Stimulated activated CD4-positive, alpha-beta T cell treated with anti-CD3 and anti-CD28 coated beads, Interleukin-2, amount 100 ng/mL, for 48 hours (primary cell): ENCODE results near the gene RHEBL1.

Source experiments
- DNase-seq, 2 donors: peaks; one replicate each; pipeline ENCODE4 v3.0.0-alpha.2; 2020

RHEBL1 gene

GRCh38 chr12:49034286-49034622 lies 35.5 kb downstream of the RHEBL1 start:
- no peak for DNase-seq

GRCh38 chr12:49033611-49034285 lies 36.0 kb downstream of the RHEBL1 start:
- no peak for DNase-seq

- DNase-seq: no peak
These were observed 36.9 kb downstream of the RHEBL1 start for GRCh38 chr12:49032679-49033447.

- no peak for DNase-seq
These were observed 37.5 kb downstream of the RHEBL1 start for GRCh38 chr12:49032276-49032675.

DNA sequence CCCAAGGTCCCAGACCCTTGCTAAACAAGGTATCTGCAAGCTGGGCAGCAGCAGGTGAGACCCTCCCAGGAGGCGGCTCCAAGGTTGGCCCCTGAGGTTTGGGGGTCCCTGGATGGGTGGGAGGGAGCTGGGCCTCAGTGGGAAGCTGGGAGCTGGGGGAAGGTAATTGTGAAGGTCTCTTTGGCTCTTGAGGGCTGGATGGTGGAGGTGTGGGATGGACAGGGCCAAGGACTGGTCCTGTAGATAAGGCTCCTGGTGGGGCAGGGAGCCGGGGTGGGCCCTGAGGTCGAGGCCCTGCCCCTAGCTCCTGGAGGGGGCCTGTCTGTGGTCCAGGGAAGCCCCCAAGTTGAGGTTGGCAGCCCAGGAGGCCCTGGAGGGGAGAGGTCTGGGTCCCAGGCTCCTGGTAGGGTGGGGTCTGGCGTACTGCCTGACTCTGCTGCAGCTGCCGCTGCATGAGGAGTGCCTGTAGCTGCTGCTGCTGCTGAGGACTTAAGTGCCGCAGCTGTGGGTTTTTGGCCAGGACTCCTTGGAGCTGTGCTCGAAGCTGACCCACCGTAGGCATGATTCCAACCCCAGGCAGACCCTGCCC lies 38.1 kb downstream of the RHEBL1 start:
- DNase-seq: no peak

GRCh38 chr12:49030714-49031572 lies 38.8 kb downstream of the RHEBL1 start:
- no peak for DNase-seq

- no peak for DNase-seq
These were observed 39.7 kb downstream of the RHEBL1 start for GRCh38 chr12:49030119-49030518.

DNA sequence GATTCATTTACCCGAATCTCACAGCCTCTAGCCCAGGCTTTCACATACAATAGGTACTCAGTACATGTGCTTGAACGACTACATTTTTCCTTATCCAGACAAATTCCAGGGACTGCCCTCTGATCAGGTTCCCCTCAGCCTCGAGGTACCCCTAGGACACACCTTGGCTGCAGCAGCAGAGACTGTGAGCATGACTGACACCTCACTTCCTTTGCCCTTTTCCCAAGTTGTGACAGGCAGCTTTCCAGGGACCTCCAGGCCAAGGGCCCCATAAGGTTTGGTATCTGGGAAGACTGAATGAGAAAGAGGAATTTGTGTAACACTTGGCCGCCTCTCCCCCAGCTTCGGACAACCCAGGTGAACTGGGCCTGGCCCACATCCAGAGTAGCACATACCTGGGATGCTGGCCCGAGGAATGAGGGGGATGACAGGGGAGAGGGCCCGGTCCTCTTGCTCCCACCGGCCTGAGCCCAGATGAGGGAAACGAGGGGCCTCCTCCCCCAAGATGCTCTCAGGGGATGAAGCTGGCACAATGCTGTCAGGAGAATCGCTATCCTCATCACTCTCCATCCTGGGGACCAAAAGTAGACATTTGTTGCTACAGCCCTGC lies 41.0 kb downstream of the RHEBL1 start:
- no peak for DNase-seq

- no peak for DNase-seq
These were observed 41.8 kb downstream of the RHEBL1 start for GRCh38 chr12:49027846-49028555.

GRCh38 chr12:49026678-49027480 lies 42.9 kb downstream of the RHEBL1 start:
- DNase-seq: no peak

DNA sequence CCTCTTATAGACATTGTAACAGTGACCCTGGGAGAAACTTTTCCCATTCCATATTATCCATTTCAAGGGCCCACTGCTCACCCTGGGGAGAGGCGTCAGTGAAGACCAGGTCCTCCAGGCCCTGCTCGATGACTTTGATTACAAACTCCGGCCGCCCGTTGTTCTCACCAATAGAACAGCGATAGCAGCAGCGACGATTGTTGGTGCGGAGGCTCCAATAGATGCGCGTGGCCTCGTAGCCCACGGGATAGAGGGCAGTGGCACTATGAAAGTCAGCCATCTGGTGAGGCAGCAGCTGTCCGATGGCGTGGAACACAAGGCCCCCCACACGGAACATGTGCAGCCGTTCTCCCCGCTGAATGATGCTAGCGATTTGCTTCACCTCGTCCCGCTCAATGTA lies 43.7 kb downstream of the RHEBL1 start:
- DNase-seq: no peak

GRCh38 chr12:49025463-49025862 lies 44.3 kb downstream of the RHEBL1 start:
- DNase-seq: no peak

GRCh38 chr12:49024543-49024942 lies 45.2 kb downstream of the RHEBL1 start:
- no peak for DNase-seq

DNA sequence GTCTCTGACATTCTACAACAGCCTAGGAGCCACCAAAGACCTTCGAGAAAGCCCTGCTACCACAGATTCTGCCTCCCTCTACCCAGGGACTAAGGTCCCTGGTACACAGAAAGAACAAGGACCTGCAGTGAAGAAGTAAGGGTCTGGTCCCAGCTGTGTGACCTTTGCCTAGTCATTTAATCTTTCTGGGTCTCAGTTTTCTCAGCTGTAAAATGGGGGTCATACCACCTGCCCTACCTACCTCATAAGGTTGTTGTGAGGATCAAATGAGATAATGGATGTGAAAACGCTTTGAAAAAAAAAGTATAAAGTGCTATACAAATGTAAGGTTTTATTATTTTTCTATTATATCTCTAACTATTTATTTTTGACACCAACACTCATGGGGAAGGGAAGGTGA lies 46.0 kb downstream of the RHEBL1 start:
- DNase-seq: no peak

- DNase-seq: no peak
These were observed 47.1 kb downstream of the RHEBL1 start for GRCh38 chr12:49022558-49023178.

GRCh38 chr12:49021292-49021915 lies 48.4 kb downstream of the RHEBL1 start:
- no peak for DNase-seq

- DNase-seq: no peak
These were observed 49.3 kb downstream of the RHEBL1 start for GRCh38 chr12:49020441-49020840.

DNA sequence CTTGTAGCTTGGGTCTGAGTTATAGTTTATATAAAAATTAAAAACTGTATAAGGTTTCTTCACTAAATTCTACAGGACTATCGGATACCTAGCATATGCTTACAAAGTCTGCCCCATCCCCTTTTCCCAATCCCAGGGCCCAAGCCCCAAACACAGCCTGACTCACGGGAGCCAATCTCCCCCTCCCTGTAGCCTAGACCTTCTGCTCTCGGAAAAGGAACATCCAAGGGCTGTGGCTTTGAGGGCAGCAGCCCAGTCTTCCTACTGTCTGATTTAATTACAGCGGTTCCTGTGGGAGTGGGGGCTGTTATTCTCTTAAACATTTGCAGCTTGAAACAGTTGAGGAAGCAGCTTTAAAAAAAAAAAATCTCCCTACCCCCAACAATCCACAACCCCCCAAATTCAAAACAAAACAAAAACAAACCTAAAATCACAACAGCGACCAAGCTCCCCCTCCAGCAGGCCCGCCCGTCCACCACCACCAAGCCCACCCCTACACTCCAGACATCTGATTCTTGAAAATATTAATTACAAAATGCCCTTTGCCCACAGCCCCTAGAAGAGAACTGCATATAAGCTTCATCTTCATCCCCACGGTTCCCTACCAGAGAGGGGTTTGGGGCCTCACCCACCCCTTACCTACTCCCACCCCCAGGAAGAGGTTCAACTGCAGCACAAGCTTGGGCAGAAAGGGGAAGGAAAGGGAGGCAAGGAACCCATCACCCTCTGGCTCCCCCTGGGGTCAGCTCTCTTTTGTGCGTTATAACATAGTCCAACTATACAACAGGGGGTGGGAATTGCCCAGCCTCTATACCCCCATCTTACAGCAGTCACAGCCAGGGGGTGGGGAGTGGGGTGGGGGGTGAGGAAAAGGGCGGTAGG lies 50.1 kb downstream of the RHEBL1 start:
- DNase-seq: no peak

- no peak for DNase-seq
These were observed 50.7 kb downstream of the RHEBL1 start for GRCh38 chr12:49019120-49019430.
